Stimulated activated naive CD4-positive, alpha-beta T cell (primary cell): ENCODE results near the gene AICDA.
"Not testable (repeated sequence)": the region's sequence is repeated elsewhere in the genome, so short reads cannot be mapped to it uniquely, and the experiment has no call there.

ENCODE experiments used
- DNase-seq, 6 experiments: peaks; one replicate each; lab custom pipeline; 2025; lab: John Stamatoyannopoulos, UW

The AICDA gene

DNA sequence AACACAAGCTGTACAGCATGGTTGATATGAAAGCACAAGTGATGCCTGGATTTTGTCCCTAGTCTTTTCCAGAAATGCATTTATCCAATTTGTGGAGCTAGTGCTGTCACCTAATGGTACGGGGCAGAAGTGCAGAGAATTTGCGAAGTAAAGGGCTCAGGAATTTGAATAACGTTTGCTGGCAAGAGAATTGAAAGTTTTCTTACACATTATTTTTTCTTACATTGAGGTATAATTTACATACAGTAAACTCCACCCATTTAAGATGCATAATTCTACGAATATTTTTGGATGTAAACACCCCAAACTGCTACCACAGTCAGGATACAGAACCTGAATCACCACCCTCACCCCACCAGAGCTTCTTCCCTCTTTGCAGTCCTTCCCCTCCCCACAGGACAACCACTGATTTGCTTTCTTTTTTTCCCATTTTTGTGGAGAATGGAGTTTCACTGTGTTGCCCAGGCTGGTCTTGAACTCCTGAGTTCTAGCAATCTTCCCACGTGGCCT, 3.5 kb downstream of the AICDA start:
- DNase-seq = peak in 1 of 6 experiments; percentile 8

DNA sequence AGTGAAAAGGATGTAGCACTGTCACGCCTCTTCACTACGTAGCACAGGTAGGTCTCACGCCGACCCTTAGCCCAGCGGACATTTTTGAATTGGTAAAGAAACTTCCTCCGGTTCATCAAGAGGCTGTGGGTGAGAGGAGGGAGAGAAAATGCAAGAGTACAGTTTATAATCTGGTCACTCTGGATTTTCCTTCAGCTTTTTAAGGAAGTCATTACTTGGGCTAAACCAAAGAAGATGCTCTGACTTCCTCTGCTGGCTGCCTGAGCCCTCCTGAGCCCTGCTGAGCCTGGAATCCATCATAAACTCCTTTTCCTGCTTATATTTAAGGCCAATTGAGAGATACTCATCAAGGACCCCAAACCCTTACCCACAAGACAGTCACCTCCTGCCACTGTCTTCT, 5.8 kb downstream of the AICDA start:
- DNase-seq = no peak

DNA sequence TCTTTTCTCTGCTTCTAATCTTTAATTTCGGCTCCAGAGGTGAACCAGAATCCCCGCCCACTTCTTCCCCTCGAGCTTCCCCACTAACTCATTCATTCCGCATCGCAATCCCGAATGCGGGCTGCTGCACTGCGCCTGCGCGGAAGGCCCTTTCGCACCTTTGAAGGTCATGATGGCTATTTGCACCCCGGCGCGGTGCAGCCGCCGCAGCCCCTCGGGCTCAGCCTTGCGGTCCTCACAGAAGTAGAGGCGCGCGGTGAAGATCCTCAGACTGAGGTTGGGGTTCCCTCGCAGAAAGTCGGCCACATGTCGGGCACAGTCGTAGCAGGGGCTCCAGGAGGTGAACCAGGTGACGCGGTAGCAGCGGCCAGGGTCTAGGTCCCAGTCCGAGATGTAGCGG, 7.6 kb downstream of the AICDA start:
- no peak for DNase-seq

DNA sequence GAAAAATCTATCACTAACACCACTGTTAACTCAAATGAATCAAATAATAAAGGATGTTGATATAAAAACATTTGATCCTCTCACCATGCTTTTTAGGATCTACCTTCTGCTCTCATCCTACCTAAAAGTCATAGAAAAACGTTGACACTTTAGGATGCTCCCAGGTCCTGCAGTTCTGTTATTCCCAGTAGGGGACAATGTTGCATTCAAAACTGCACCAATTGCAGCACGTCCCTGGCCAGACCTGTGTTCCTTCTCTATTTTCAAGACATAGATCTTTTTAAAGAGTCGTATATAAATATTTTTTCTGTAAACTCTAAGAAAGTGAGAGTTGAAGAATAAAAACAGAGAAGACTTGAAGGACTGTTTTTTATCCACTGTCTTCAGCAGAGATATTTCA, 8.8 kb downstream of the AICDA start:
- DNase-seq = no peak

DNA sequence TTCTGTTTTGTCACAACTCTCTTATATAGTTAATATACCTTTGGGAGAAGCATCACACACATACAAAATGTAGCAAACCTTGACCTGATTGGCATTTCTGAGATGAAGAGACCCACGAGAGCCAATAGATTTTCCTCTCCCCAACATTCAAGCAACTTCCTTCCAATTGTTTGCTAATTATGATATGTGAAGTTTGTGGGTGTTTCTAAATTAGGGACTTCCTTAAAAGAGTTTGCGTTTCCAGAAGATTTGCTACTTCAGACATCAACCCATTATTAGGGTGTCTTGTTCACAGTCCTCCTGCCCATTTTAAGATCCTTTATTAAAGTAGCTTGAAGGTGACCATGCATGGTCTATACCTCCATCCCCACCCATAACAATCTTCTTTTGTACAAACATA, 9.4 kb downstream of the AICDA start:
- no peak for DNase-seq

DNA sequence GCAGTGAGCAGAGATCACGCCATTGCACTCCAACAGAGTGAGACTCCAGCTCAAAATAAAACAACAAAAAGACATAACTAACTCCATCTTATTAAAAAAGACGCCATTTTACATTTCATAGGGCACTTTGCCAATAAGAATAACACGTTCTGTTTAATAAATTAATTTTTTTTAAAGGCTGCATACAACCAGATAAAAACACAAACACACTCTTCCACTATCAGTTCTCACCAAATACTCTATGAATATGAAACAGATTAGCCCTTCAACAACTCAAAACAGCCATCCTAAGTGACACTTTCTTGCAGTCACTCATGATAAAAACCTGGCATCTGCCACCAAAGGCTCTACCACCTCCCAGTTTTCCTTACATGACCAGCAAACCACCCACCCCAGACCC, 16.1 kb downstream of the AICDA start:
- DNase-seq = no peak

DNA sequence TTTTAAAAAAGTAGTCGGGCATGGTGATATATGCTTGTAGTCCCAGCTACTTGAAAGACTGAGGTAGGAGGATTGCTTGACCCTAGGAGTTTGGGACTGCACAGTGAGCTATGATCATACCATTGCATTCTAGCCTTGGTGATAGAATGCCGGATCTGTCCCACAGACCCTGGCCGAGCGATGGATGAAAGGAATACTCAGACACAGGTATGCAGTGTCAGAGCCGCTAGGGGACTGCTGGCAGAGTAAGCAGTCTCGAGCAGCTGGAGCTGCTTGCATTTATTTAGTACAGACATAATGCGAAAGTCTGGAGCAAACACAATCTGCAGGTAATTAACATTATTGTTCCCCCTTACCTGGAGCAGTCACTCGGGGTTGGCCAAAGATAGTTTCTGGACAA, 18.6 kb downstream of the AICDA start:
- no peak for DNase-seq

DNA sequence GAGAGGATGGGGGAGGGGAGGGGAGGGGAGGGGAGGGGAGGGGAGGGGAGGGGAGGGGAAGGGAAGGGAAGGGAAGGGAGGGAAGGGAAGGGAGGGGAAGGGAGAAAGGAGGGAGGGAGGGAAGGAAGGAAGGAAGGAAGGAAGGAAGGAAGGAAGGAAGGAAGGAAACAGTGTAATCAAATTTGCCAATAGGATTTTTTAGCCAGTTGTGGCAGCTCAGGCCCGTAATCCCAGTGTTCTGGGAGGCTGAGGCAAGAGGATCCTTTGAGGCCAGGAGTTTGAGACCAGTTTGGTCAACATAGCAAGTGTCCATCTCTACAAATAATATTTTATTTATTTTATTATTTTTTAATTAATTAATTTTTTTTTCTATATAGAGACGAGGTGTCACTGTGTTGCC, 19.4 kb downstream of the AICDA start:
- no peak for DNase-seq

DNA sequence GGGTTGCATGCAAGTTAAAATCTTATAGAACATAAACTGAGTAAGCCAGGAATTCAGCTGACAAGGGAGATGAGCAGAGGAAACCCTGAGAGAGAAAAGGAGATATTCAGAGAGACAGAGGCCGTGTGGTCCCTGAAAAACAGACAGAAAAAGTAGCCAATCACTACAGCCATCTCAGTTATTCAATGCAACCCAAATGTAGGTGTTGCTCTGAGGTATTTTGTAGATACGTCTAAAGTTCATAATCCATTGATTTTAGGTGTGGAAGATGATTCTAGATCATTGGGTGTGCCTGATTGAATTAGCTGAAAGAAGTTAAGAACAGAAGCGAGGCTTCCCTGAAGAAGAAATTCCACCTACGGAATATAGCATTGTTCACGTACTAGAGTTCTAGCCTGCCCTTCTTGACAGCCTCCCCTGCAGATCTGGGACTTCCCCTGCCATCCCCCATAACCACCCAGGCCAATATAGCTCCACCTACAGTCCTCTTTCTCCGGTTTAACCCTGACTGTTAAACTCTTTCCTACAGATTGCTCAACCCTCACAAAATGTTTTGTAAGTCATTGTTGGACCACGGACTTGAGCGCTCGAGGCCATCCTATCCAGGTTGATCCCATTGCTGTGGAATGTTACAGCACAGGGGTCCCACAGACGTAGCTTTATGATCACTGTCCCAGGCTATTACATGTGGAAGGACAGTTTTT, 21.7 kb downstream of the AICDA start:
- DNase-seq = no peak

DNA sequence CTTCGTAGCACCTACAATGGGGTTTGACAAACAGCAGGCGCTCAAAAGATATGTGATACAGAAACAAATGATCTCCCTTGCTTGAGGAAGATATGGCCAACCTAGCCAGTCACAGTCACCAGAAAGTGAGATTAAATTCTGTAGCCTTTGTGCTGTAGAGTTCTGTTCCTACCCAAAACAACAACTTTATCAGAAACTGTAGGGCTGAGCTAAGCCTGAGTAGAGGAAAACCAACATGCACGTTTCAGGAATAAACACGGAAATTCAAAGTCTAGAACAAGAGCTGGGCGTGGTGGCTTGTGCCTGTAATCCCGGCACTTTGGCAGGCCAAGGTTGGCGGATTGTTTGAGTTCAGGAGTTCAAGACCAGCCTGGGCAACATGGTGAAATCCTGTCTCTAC, 23.0 kb downstream of the AICDA start:
- DNase-seq = no peak

DNA sequence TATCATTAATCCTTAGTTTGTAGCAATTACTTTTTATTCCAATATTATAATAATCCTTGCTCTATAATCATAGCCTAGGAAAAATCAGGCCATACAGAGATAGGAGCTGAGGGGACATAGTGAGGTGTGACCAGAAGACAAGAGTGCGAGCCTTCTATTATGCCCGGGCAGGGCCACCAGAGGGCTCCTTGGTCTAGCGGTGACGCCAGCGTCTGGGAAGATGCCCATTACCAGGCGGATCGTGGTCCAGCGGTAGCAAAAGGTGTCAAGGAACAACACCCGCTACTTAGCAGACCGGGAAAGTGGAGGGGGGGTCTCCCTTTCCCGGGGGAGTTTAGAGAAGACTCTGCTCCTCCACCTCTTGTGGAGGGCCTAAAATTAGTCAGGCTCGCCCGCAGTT, 28.2 kb downstream of the AICDA start:
- DNase-seq = not testable (repeated sequence)

DNA sequence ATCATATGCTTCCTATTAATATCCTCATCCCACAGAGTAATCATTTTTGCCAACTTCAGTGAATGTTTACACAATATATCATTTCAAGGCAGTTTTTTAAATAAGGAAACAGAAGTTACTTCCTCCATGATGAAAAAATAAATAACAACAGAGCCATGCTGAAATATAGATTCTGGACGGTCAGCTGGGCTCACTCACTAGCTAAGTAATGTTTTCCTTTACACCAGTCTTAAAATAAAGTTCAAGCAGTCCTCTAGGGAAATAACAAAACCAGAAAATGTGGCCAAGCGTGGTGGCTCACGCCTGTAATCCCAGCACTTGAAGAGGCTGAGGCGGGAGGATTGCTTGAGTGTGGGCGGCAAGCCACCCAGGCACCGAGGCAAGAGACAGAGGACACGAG, 28.7 kb downstream of the AICDA start:
- no peak for DNase-seq

DNA sequence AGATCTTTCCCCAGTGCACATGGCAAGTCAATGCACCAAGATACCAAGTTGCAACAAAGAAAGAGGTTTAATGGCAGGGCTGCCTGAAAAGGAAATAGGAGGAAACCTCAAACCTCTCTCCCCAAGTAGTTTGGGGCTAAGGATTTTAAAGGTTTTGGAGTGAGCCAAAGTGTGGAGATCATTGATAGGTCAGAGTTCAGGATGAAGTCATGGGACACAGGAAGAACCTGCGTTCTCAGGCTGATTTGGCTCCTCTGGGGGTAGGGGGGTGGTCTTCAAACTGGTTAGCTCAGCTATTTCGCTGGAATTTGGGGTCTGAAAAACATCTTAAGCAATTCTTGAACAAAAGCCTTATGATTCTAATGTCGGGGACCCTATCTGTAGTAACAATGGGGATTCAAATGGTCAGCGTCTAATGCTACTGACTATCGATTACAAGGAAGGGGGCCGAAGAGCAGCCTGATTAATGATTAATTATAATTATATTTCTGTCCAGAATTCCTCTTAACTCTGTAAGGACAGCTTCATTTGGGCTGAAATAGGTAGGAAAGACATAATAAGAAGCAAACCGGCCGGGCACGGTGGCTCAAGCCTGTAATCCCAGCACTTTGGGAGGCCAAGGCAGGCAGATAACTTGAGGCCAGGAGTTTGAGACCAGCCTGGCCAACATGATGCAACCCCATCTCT, 31.4 kb downstream of the AICDA start:
- no peak for DNase-seq

DNA sequence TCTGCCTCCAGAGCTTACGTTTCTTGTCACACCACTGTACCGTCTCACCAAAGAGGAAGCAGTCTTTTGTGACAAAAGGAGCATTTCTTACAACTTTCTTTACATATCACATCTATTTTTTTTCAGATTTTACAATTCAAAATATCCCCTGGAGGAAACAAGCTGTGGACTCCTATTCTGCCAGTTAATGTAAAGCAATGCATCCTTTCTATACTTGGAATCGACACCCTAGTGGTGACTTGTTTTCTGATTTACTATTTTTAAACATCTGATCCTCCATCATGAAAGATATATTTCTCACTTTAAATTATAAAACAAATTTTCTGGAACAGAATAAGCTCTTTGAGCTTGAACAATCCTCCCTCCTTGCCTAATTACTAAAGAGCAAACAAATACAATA, 34.8 kb downstream of the AICDA start:
- DNase-seq = no peak

DNA sequence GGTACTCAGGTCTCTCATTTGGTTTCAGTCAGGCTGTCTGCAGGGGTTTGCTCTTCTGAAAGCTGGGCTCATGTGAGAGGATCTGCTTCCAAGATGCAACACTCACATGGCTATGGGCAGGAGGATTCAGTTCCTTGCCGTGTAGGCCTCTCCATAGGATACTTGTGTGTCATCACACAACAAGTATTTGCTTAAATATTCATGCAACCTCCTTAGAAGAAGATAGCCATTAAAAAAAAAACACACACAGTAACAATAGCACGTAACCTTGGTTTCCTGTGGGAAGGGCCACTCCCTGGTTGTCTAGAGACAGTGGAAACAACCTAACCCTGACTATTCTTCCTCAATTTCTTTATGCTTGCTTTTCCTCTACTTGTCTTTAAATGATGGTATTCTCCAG, 40.2 kb downstream of the AICDA start:
- DNase-seq = no peak

DNA sequence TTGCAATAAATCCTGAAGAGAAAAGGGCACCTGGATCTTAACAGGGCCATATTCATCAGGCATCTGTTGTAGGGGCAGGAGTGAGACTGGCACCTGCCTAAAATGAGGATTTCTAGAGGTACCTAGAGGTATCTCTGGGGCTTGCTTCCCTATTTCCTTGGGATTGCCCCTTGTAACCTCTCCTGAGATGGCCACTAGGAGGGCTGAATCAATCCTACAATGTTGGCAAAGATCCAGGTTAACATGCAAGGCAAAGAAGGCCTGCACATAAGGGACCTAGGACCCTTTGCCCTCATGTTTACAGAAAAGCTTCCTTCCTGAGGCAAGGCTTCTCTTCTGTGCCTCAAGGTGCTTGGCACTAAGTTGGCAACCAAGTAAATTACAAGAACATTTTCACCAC, 46.1 kb downstream of the AICDA start:
- no peak for DNase-seq

DNA sequence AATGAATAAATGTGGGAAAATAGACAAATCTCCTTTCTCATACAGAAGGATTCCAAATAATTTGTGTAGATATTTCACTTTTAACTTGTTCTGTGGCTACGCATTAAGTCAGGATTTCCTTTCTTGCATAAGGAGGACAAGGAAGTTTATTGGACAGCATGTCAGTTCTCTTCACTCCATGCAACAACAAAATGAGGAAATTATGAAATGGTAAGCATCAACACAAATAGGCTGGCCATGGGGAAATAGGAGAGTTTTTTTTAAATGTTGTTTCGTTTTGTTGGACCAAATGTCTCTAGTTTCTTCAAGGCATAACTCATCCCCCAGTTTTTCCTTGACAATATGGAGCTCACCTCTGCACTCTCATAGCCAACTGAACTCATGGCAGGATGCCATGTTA, 46.6 kb downstream of the AICDA start:
- DNase-seq = not testable (repeated sequence)

DNA sequence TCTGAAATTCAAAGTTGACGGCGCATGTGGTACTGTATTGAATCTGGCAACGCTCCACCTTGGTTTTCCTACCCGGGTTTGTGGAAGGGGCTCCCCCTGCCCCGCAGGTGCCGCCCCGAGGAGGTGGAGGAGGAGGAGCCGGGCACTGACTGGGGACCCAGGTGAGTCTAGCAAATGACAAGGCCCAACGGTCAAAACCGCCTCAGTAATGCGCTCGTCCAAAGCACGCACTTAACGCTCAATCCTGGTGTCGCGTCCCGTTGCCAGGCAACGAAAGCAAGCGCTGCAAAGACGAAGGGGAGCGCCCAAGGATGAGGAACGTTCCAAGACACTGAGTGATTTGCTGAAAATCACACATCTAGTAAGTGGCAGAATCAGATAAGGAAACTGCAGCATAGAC, 48.0 kb downstream of the AICDA start:
- no peak for DNase-seq

DNA sequence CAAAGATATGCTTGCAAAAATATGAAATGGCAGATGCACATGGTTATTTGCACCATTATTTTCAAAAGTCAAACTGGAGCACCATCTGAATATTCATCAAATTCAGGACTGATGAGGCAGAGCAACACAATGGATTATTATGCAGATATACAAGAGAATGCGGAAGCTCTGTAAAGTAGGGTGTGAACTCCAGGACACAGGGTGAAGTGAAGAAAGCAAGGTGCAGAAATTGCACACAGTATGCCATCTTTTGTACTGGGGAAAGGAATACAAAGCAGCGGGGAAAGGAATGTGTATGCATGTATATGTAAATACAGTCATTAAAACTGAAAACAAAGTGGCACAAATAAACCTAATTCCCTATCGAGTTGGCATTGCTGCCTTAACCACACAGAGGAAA, 49.3 kb downstream of the AICDA start:
- DNase-seq = no peak

DNA sequence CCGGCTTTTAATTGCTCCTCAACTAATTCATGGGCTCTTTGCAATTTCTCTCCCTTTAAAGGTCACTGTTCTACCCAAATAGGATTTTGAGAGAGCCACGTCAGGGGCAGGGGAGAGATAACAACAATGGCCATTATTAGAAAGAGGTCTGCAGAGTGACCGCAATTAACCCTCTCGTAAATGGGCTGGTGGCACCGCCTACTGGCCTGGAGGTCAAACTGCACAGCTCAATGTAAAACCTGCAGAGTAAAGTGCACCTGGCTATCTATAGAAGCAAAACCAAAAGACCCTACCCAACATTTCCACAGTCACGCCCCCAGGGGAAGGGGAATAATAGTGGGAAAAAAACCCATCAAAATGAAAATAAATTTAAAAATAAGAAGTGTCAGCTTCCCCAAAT, 50.3 kb downstream of the AICDA start:
- DNase-seq = no peak

DNA sequence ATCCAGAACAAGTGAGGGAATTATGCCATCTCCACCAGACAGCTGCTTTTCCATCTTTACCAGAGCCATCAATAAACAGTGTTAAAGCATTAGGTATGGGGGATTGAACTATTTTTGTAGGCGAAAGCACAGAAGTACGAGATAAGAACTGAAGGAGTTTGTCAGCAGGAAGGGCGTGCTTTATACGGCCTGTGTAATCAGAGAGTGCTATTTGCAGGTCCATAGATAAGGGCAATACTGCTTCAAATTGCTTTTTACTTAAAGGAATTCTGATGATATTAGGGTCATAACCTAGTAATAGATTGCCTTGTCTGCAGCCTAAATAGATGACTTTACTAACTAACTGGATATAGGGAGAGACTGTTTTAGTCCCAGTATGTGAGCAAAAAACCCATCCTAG, 51.6 kb downstream of the AICDA start:
- no peak for DNase-seq

DNA sequence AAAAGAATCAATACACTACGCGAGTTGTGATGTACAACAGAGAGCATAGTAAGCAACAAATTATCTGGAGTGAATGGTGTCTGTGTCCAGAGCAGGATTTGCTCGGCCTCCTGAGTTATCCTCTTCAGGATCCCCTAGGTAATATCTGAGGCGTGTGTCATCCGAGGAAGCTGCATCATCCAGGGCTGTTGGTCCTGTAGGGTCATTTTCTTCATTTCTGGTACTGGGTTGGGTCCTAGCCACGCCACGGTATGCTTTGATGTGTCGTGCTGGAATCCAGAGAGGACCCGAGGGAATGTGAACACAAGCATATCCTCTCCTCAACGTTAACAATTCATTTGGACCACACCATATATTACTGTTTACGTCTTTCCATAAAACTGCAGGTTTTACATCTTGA, 53.0 kb downstream of the AICDA start:
- no peak for DNase-seq

DNA sequence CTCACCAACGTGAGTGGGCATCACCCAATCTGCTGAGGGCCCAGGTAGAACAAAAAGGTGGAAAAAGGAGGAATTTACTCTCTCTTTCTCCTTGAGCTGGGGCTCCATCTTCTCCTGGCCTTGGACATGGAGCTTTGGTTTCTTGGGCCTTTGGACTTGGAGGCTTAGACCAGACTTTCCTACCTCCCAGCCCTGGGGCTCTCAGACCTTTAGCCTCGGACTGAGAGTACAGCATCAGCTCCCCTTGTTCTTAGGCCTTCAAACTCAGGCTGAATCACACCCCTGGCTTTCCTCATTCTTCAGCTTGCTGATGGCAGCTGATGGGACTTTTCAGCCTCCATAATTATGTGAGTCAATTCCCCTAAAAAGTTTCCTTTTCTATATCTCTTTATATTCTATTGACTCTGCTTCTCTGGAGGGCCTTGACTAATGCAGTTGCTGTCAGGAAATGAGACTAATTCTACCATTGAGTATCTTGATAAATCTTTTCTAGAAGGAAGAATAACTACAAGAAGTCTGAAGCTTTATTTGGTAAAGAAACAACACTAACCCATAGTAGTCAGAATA, 56.0 kb downstream of the AICDA start:
- DNase-seq = no peak
